Lung (tissue), 12 donors: ENCODE measurements around the gene RSPRY1. TPM values are rescaled to one million over a fixed set of nuclear protein-coding genes. Genes with fewer than 3 reads are reported as not detected.
A peak's percentile ranks its signal among the peaks of the same experiment; 100 is the strongest.

Experiments used
- ATAC-seq: fragments of 200-7000 bp; cut with Tn5 transposase; one replicate; pipeline ENCODE4 v1.9.1; 2020; ENCODE audit warnings: moderate number of reproducible peaks; ENCODE audit not compliant: insufficient read depth, low FRiP score
- DNase-seq, 3 donors: peaks; one replicate each; pipeline ENCODE4 v3.0.0-alpha.2; 2013 to 2017
- H3K27ac ChIP-seq, 2 donors: one replicate each; pipeline ENCODE4 v1.5.1; 2013; ENCODE audit warnings: mild to moderate bottlenecking in 2 of 2, moderate library complexity in 2 of 2, control low read depth in 1 of 2, inconsistent platforms in 1 of 2, low read depth in 1 of 2, low read length in 1 of 2
- H3K27me3 ChIP-seq, 3 donors: one replicate each; pipeline ENCODE4 v1.5.1; 2013; ENCODE audit warnings: low read length in 2 of 3; ENCODE audit not compliant: control insufficient read depth in 3 of 3, insufficient read depth in 3 of 3
- H3K36me3 ChIP-seq, 4 donors: one replicate each; pipeline ENCODE4 v1.5.1; 2013; ENCODE audit warnings: low read length in 4 of 4, mild to moderate bottlenecking in 1 of 4, moderate library complexity in 1 of 4; ENCODE audit not compliant: control insufficient read depth in 4 of 4, insufficient read depth in 4 of 4
- H3K4me1 ChIP-seq, 5 donors: one replicate each; pipeline ENCODE4 v1.5.1; 2013; ENCODE audit warnings: low read length in 5 of 5, mild to moderate bottlenecking in 2 of 5, moderate library complexity in 1 of 5; ENCODE audit not compliant: control insufficient read depth in 5 of 5, insufficient read depth in 5 of 5
- H3K4me3 ChIP-seq: one replicate; pipeline ENCODE4 v1.5.1; 2013; ENCODE audit warnings: mild to moderate bottlenecking, control low read depth, moderate library complexity
- H3K9ac ChIP-seq, 2 donors: one replicate each; pipeline ENCODE4 v1.5.1; 2013; ENCODE audit warnings: low read length in 2 of 2, control low read depth in 1 of 2; ENCODE audit not compliant: insufficient read depth in 1 of 2
- H3K9me3 ChIP-seq, 4 donors: one replicate each; pipeline ENCODE4 v1.5.1; 2013; ENCODE audit warnings: low read length in 3 of 4, mild to moderate bottlenecking in 1 of 4, moderate library complexity in 1 of 4; ENCODE audit not compliant: control insufficient read depth in 4 of 4, insufficient read depth in 3 of 4
- CTCF ChIP-seq: IDR thresholded peaks from 2 replicates; pipeline ENCODE4 v1.5.1; 2012; ENCODE audit warnings: mild to moderate bottlenecking; ENCODE audit errors: control extremely low read depth, extremely low read depth
- WGBS, 2 donors: extraction: QIAGEN DNeasy Blood & Tissue Kit; methylation state at CpG; one replicate each; pipeline ENCODE4 v1.1.7; 2013; 5-methylcytosine and 5-hydroxymethylcytosine counted together
- polyA plus RNA-seq, 2 donors: library from polyadenylated mRNA; stranded (reverse); fragments of 200-250 nt; gene quantifications; one replicate each; pipeline ENCODE4 v1.2.1, GENCODE V29; 2013
- total RNA-seq, 2 donors: library from RNA; depleted of rRNA in 1 of 2; stranded (reverse); fragments of >200 nt in 1 of 2; gene quantifications; one replicate each; pipeline ENCODE4 v1.2.1, GENCODE V29; 2014 to 2021
- donor health status: control.
- donor health status: control.
- donor health status: Bipolar disorder and iron deficiency.
- donor health status: healthy.
- donor health status: DM: yes; HTN: yes; CAD: no.

RSPRY1 gene
- total and polyA plus RNA-seq, 4 donors = 10.5 to 71.7 (median 25.2) TPM

DNA sequence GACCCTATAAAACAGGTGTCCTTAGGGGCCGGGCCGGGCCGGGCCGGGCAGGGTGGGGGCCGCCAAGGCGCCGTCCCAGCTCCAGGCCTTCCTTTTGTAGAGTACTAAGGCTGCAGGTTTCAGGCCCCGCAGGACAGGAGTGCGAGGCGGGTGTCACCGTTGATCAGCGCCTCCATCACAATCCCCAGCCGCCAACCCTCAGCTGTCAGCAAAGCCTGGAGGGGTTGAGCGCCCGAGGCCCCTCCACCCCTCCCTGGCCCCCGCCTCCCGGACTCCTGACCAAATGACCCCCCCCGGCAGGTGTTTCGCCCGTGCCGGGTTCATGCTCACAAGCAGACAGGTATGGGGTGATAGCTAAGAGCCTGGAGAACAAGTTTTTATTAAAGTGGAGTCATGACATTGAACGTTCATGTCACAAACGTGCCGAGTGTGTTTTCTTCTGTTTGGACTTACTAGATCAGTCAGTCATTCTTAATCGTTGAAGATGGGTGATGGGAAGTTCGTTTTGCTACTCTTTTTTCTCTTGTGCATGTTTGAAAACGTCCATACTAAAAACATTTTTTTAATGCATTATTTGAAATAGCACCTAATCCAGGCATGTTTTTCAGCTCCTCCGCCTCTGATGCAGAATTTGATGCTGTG lies 59.5 kb downstream of the RSPRY1 start:
- H3K4me3 ChIP-seq = peak overlapping the region; percentile 89
- DNase-seq (peak; percentile 26 to 45 (median 44)), ATAC-seq (peak; percentile 10)
- H3K27ac ChIP-seq = peak overlapping the region; percentile 95 to 97
- no peak for TF ChIP-seq CTCF
- H3K4me1 ChIP-seq = peaks cover 0 to 9% (median 2%) of the 10 kb centered on the region in 5 donors
- 5% methylated on average over 28 of the region's 28 CpGs for WGBS, 2 donors
- peak overlapping the region; percentile 41 to 61 for H3K9ac ChIP-seq
- H3K27me3 ChIP-seq = no peaks in the 10 kb centered on the region
- H3K36me3 ChIP-seq = peaks cover 6 to 18% (median 12%) of the 10 kb centered on the region in 4 donors
- H3K9me3 ChIP-seq = no peaks in the 10 kb centered on the region

DNA sequence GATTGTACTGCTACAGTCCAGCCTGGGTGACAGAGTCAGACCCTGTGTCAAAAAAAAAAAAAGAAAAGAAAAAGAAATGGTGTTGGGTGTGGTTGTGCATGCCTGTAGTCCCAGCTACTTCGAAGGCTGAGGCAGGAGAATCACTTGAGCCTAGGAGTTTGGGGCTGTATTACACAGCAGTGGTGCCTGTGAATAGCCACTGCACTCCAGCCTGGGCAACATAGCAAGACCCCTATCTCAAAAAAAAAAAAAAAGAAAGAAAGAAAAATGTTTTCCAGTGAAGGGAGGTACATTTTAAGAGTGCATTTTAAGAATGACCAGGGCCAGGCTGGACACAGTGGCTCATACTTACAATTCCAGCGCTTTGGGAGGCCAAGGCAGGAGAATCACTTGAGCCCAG lies 65.2 kb downstream of the RSPRY1 start:
- H3K9ac ChIP-seq = no peak overlapping the region
- ATAC-seq (no peak), DNase-seq (no peak)
- no peaks in the 10 kb centered on the region for H3K27me3 ChIP-seq
- no peak for TF ChIP-seq CTCF
- no peak overlapping the region for H3K4me3 ChIP-seq
- peaks cover 21 to 39% (median 31%) of the 10 kb centered on the region in 4 donors for H3K36me3 ChIP-seq
- H3K27ac ChIP-seq = peak overlapping the region in 1 of 2 donors; percentile 70
- H3K9me3 ChIP-seq = no peaks in the 10 kb centered on the region
- peaks cover 0 to 2% (median 0%) of the 10 kb centered on the region in 5 donors for H3K4me1 ChIP-seq
- 94 to 96% methylated on average over 2 of the region's 2 CpGs for WGBS, 2 donors

DNA sequence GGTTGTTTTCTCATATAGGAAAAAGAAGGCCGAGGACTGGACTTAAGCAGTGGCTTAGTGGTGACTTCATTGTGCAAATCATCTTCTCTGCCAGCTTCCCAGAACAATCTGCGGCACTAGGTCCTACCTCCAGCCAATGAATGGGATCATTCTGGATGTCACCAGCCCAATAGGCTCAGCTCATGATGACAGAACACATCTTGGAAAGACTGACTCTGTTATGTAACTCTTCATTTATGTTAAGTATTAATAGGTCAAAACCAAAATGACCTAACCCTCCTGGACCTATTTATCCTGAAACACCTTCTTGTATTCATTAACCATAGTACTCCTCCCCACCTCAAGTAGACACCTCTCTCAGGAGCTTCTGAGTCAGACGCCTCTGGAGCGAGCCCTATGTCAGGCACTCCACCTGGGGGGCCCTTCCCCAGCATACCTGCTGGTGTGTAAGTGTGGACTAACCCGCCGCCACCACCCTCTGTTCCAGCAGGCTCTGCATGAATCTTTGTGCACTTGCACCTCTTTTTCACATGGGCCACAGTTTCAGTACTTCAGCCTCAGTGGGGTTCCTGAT lies 66.1 kb downstream of the RSPRY1 start:
- Histone ChIP-seq H3K4me3 (no peak overlapping the region), H3K27me3 (no peaks in the 10 kb centered on the region), H3K9me3 (no peaks in the 10 kb centered on the region), H3K27ac (peak overlapping the region in 1 of 2 donors; percentile 70), H3K4me1 (peaks cover 0 to 2% (median 0%) of the 10 kb centered on the region in 5 donors), H3K36me3 (peaks cover 18 to 41% (median 30%) of the 10 kb centered on the region in 4 donors), H3K9ac (no peak overlapping the region)
- no peak for DNase-seq
- 77 to 91% methylated on average over 6 of the region's 6 CpGs for WGBS, 2 donors
- peak; percentile 79 for ATAC-seq
- no peak for TF ChIP-seq CTCF
